ENCODE measurements around the gene MYO5B. TPM values are rescaled to one million over a fixed set of nuclear protein-coding genes. Genes with fewer than 3 reads are reported as not detected.

MYO5B gene
- total and polyA plus RNA-seq, 4 donors: 5.4 to 23.4 (median 11.4) TPM

DNA sequence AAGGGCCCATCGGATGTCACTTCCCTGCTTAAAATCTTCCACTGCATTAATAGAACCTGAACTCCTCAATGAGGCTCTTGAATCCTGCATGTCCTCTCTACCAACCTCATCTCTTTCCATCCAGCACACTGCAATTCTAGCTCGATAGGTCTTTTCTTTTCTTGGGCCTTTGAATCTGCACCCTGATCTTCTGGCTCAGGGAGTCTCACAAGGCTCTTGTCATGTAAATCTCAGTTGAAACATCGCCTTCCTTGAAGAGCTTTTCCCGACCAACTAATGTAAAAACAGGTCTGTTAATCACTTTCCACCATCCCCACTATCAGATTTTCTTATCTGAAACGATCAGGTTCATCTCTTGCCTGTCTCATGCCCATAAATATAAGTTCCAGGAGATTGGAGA, 120.5 kb downstream of the MYO5B start:
- Histone ChIP-seq H3K9me3 (ENCODE audit: control insufficient read depth in 4 of 4, low read length in 3 of 4) (no peaks in the 10 kb centered on the region), H3K36me3 (ENCODE audit: control insufficient read depth in 4 of 4, insufficient read depth in 3 of 4, low read depth in 1 of 4, low read length in 3 of 4) (no peaks in the 10 kb centered on the region), H3K27me3 (ENCODE audit: control insufficient read depth in 4 of 4, insufficient read depth in 4 of 4, low read length in 3 of 4) (no peaks in the 10 kb centered on the region), H3K9ac (ENCODE audit: low read depth in 1 of 2, low read length in 2 of 2) (no peak overlapping the region), H3K4me3 (ENCODE audit: low read depth in 1 of 3, low read length in 3 of 3) (no peak overlapping the region), H3K27ac (ENCODE audit: low read depth in 1 of 2, low read length in 2 of 2) (no peak overlapping the region), H3K4me1 (ENCODE audit: control insufficient read depth in 4 of 4, insufficient read depth in 4 of 4, low read length in 3 of 4) (peaks cover 0 to 14% (median 8%) of the 10 kb centered on the region in 4 donors)
- no peak for DNase-seq (ENCODE audit: low spot score)
- 83% methylated on average over 5 of the region's 5 CpGs for WGBS
- TF ChIP-seq EGR1 (IDR thresholded peaks at IDR 0.05; ENCODE audit: low read depth in 2 of 2) (no peak), SP1 (IDR thresholded peaks at IDR 0.05) (no peak), TAF1 (conservative IDR thresholded peaks at IDR 0.05) (no peak)
- TF ChIP-seq, protein P1, sequence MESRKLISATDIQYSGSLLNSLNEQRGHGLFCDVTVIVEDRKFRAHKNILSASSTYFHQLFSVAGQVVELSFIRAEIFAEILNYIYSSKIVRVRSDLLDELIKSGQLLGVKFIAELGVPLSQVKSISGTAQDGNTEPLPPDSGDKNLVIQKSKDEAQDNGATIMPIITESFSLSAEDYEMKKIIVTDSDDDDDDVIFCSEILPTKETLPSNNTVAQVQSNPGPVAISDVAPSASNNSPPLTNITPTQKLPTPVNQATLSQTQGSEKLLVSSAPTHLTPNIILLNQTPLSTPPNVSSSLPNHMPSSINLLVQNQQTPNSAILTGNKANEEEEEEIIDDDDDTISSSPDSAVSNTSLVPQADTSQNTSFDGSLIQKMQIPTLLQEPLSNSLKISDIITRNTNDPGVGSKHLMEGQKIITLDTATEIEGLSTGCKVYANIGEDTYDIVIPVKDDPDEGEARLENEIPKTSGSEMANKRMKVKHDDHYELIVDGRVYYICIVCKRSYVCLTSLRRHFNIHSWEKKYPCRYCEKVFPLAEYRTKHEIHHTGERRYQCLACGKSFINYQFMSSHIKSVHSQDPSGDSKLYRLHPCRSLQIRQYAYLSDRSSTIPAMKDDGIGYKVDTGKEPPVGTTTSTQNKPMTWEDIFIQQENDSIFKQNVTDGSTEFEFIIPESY (IDR thresholded peaks at IDR 0.05): no peak
- TF ChIP-seq, protein P2, sequence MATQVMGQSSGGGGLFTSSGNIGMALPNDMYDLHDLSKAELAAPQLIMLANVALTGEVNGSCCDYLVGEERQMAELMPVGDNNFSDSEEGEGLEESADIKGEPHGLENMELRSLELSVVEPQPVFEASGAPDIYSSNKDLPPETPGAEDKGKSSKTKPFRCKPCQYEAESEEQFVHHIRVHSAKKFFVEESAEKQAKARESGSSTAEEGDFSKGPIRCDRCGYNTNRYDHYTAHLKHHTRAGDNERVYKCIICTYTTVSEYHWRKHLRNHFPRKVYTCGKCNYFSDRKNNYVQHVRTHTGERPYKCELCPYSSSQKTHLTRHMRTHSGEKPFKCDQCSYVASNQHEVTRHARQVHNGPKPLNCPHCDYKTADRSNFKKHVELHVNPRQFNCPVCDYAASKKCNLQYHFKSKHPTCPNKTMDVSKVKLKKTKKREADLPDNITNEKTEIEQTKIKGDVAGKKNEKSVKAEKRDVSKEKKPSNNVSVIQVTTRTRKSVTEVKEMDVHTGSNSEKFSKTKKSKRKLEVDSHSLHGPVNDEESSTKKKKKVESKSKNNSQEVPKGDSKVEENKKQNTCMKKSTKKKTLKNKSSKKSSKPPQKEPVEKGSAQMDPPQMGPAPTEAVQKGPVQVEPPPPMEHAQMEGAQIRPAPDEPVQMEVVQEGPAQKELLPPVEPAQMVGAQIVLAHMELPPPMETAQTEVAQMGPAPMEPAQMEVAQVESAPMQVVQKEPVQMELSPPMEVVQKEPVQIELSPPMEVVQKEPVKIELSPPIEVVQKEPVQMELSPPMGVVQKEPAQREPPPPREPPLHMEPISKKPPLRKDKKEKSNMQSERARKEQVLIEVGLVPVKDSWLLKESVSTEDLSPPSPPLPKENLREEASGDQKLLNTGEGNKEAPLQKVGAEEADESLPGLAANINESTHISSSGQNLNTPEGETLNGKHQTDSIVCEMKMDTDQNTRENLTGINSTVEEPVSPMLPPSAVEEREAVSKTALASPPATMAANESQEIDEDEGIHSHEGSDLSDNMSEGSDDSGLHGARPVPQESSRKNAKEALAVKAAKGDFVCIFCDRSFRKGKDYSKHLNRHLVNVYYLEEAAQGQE (IDR thresholded peaks at IDR 0.05): no peak
- TF ChIP-seq, protein P3, sequence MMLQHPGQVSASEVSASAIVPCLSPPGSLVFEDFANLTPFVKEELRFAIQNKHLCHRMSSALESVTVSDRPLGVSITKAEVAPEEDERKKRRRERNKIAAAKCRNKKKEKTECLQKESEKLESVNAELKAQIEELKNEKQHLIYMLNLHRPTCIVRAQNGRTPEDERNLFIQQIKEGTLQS (IDR thresholded peaks at IDR 0.05): no peak

DNA sequence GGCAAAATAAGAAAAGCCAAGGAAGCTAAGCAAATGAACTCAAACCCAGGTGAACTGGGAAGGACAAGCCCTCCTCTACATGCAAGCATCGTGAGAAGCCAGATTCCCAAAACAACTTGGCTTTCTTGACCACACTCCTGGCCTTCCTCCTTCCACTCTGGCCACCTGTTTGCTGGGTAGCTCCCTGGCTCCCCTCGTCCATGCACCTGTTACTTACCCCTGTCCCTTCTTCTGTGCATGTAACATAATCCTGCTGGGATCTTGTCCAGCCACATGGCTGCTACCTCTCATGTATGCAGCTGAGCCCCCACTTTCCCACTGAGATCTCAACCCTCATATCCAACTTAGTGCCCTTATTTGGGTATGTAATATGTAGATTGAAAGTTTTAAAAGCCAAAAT, 121.6 kb downstream of the MYO5B start:
- no peak overlapping the region for H3K9ac ChIP-seq (ENCODE audit: low read depth in 1 of 2, low read length in 2 of 2)
- no peak for TF ChIP-seq EGR1 (IDR thresholded peaks at IDR 0.05; ENCODE audit: low read depth in 2 of 2)
- no peak for TF ChIP-seq FOXA1 (IDR thresholded peaks at IDR 0.05)
- TF ChIP-seq RAD21 (IDR thresholded peaks at IDR 0.05): no peak
- no peak for TF ChIP-seq YY1 (IDR thresholded peaks at IDR 0.05)
- no peak for TF ChIP-seq JUND (IDR thresholded peaks at IDR 0.05)
- no peak for TF ChIP-seq NR2F2 (IDR thresholded peaks at IDR 0.05)
- TF ChIP-seq, protein P4, sequence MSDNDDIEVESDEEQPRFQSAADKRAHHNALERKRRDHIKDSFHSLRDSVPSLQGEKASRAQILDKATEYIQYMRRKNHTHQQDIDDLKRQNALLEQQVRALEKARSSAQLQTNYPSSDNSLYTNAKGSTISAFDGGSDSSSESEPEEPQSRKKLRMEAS (IDR thresholded peaks at IDR 0.05): no peak
- TF ChIP-seq, protein P5, sequence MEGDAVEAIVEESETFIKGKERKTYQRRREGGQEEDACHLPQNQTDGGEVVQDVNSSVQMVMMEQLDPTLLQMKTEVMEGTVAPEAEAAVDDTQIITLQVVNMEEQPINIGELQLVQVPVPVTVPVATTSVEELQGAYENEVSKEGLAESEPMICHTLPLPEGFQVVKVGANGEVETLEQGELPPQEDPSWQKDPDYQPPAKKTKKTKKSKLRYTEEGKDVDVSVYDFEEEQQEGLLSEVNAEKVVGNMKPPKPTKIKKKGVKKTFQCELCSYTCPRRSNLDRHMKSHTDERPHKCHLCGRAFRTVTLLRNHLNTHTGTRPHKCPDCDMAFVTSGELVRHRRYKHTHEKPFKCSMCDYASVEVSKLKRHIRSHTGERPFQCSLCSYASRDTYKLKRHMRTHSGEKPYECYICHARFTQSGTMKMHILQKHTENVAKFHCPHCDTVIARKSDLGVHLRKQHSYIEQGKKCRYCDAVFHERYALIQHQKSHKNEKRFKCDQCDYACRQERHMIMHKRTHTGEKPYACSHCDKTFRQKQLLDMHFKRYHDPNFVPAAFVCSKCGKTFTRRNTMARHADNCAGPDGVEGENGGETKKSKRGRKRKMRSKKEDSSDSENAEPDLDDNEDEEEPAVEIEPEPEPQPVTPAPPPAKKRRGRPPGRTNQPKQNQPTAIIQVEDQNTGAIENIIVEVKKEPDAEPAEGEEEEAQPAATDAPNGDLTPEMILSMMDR (IDR thresholded peaks at IDR 0.05; ENCODE audit: low read depth, low read length, missing input control): no peak
- no peak for TF ChIP-seq GABPA (IDR thresholded peaks at IDR 0.05 in 1 of 2, conservative IDR thresholded peaks at IDR 0.05 in 1 of 2)
- TF ChIP-seq, protein P1 (IDR thresholded peaks at IDR 0.05): no peak
- no peak for TF ChIP-seq RXRA (IDR thresholded peaks at IDR 0.05)
- no peak for TF ChIP-seq FOXA2 (IDR thresholded peaks at IDR 0.05)
- no peaks in the 10 kb centered on the region for H3K36me3 ChIP-seq (ENCODE audit: control insufficient read depth in 4 of 4, insufficient read depth in 3 of 4, low read depth in 1 of 4, low read length in 3 of 4)
- H3K9me3 ChIP-seq (ENCODE audit: control insufficient read depth in 4 of 4, low read length in 3 of 4): no peaks in the 10 kb centered on the region
- WGBS: 87% methylated on average over 2 of the region's 2 CpGs
- no peak overlapping the region for H3K4me3 ChIP-seq (ENCODE audit: low read depth in 1 of 3, low read length in 3 of 3)
- no peak for DNase-seq (ENCODE audit: low spot score)
- H3K27ac ChIP-seq (ENCODE audit: low read depth in 1 of 2, low read length in 2 of 2): no peak overlapping the region
- no peaks in the 10 kb centered on the region for H3K27me3 ChIP-seq (ENCODE audit: control insufficient read depth in 4 of 4, insufficient read depth in 4 of 4, low read length in 3 of 4)
- H3K4me1 ChIP-seq (ENCODE audit: control insufficient read depth in 4 of 4, insufficient read depth in 4 of 4, low read length in 3 of 4): peaks cover 0 to 11% (median 7%) of the 10 kb centered on the region in 4 donors

All from liver (tissue), 9 donors.